HepG2 (cell line): ENCODE measurements around the gene DOCK11. TPM values are rescaled to one million over a fixed set of nuclear protein-coding genes. Genes with fewer than 3 reads are reported as not detected.
A peak's percentile ranks its signal among the peaks of the same experiment; 100 is the strongest.

Experiments used
- CBX1 ChIP-seq: IDR thresholded peaks from one replicate; pipeline ENCODE4 v1.6.1; 2016; ENCODE audit warnings: antibody characterized with exemption, low read depth
- CHD2 ChIP-seq: IDR thresholded peaks from 2 replicates; pipeline ENCODE4 v1.6.1; 2011; ENCODE audit warnings: low read depth, low read length, improper control_type of control experiment
- KDM6A ChIP-seq: IDR thresholded peaks from 2 replicates; pipeline ENCODE4 v1.6.1; 2016; ENCODE audit warnings: low read depth
- MTF1 ChIP-seq: sonication (generic); formaldehyde crosslinking; IDR thresholded peaks from 2 replicates; pipeline ENCODE4 v1.5.0; 2020; ENCODE audit warnings: missing genetic modification reagents
- ONECUT2 ChIP-seq: sonication (generic); formaldehyde crosslinking; IDR thresholded peaks from 2 replicates; pipeline ENCODE4 v1.4.0; 2020; ENCODE audit warnings: missing genetic modification reagents
- PHF5A ChIP-seq: IDR thresholded peaks from one replicate; pipeline ENCODE4 v1.6.1; 2018; ENCODE audit warnings: low read depth, missing genetic modification reagents; ENCODE audit not compliant: unreplicated experiment
- POLR2G ChIP-seq: fragments of 200-400 bp; formaldehyde crosslinking; IDR thresholded peaks from 2 replicates; pipeline ENCODE4 v1.6.1; 2018; ENCODE audit warnings: mild to moderate bottlenecking, low read depth, low read length, moderate library complexity
- RBM39 ChIP-seq: fragments of 200-400 bp; formaldehyde crosslinking; IDR thresholded peaks from one replicate; pipeline ENCODE4 v1.6.1; 2018; ENCODE audit warnings: antibody characterized with exemption, mild to moderate bottlenecking, low read depth, low read length; ENCODE audit not compliant: poor library complexity, severe bottlenecking
- TCF7 ChIP-seq: sonication (generic); IDR thresholded peaks from 2 replicates; pipeline ENCODE4 v1.6.1; 2016; ENCODE audit warnings: antibody characterized with exemption, low read depth
- TGIF2 ChIP-seq: IDR thresholded peaks from 2 replicates; pipeline ENCODE4 v1.6.1; 2016; ENCODE audit warnings: control low read depth, missing compliant biosample characterization
- ZFP90 ChIP-seq: sonication (generic); formaldehyde crosslinking; IDR thresholded peaks from 2 replicates; pipeline ENCODE4 v1.8.0; 2022; ENCODE audit warnings: missing genetic modification reagents, mild to moderate bottlenecking, inconsistent platforms, borderline replicate concordance
- ZNF432 ChIP-seq: sonication (generic); formaldehyde crosslinking; IDR thresholded peaks from 2 replicates; pipeline ENCODE4 v1.5.0; 2020; ENCODE audit warnings: missing genetic modification reagents, mild to moderate bottlenecking, borderline replicate concordance
- ZNF543 ChIP-seq: sonication (generic); formaldehyde crosslinking; IDR thresholded peaks from 2 replicates; pipeline ENCODE4 v1.4.0; 2020; ENCODE audit warnings: mild to moderate bottlenecking, missing genetic modification reagents
- ZSCAN9 ChIP-seq: IDR thresholded peaks from 2 replicates; pipeline ENCODE4 v1.6.1; 2016; ENCODE audit warnings: borderline replicate concordance
- polyA plus RNA-seq, 8 experiments: library from polyadenylated mRNA; depleted of rRNA in 3 of 8; stranded (reverse) in 7 of 8; unstranded in 1 of 8; fragments of >200 nt; fragmentation: Illumina TruSeq in 4 of 8; extraction: Trizol in 4 of 8; gene quantifications; 2 replicates each; pipeline versions ENCODE4 v1.2.1 to v1.2.3, GENCODE V29; 2011 to 2016; ENCODE audit warnings: low read depth in 4 of 8, missing spikeins in 1 of 8, mixed read lengths in 1 of 8; ENCODE audit not compliant: insufficient read depth in 1 of 8
- total RNA-seq, 5 experiments: library from RNA; depleted of rRNA; stranded (reverse); fragments of >200 nt; fragmentation: Illumina TruSeq; extraction: Trizol; gene quantifications; 2 replicates each; pipeline ENCODE4 v1.2.3, GENCODE V29; 2016; ENCODE audit warnings: low read depth in 1 of 5
- TF ChIP-seq, protein P1 (sequence below): sonication (generic); formaldehyde crosslinking; IDR thresholded peaks from 2 replicates; pipeline ENCODE4 v1.9.0; 2021; ENCODE audit warnings: missing genetic modification reagents, borderline replicate concordance
- TF ChIP-seq, protein P2 (sequence below): sonication (generic); formaldehyde crosslinking; IDR thresholded peaks from 2 replicates; pipeline ENCODE4 v1.8.1; 2023; ENCODE audit warnings: mild to moderate bottlenecking, missing genetic modification reagents
- TF ChIP-seq, protein P3 (sequence below): sonication (generic); formaldehyde crosslinking; IDR thresholded peaks from 2 replicates; pipeline ENCODE4 v1.8.1; 2023; ENCODE audit warnings: mild to moderate bottlenecking, moderate library complexity, missing genetic modification reagents
- TF ChIP-seq, protein P4 (sequence below): sonication (generic); formaldehyde crosslinking; IDR thresholded peaks from 2 replicates; pipeline ENCODE4 v1.5.0; 2020; ENCODE audit warnings: mild to moderate bottlenecking, missing genetic modification reagents
- TF ChIP-seq, protein P5 (sequence below): sonication (generic); formaldehyde crosslinking; IDR thresholded peaks from 2 replicates; pipeline ENCODE4 v1.4.0; 2020; ENCODE audit warnings: mild to moderate bottlenecking, missing genetic modification reagents

The DOCK11 gene
- total and polyA plus RNA-seq, 2 of the 13 experiments (the other 11 are each of a cell fraction or from before 2014, with no cell fraction given) = 0.02 to 0.12 TPM

DNA sequence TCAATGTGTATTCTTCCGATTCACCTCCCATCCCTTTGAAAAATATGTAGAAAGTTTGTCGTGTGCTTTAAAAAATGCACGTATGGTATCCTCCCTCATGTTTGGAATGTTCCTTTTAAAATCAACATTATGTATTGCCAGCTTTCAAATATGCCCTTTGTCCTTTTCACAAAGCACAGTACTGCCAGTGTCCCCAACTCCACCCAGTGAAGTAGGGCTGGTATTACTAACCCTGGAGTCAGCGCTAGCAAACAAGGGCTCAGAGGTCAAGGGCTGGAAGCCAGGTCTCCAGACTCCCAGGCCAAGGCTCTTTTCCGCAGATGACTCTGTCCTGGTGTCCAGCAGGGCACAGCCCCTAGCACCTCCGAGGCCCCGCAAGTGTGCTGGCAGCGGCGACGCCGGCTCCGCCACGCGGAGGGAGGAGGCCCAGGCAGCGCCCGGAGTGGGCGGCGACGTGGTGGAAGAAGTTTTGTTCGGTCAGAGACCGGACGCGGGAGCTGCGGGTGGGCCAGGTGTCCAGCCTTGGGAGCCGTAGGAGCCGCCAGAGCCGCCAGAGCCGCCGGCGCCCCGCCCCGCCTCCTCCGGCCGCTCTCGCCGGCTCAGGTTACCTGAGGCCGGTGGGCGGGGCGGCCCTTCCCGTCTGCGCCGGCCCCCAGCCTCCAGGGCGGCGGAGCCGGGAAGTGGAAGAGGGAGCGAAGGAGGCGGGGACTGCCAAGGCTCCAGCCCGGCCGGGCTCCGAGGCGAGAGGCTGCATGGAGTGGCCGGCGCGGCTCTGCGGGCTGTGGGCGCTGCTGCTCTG is 231.5 kb downstream of the DOCK11 start, which contains the start of gene IL13RA1 (continued):
- TF ChIP-seq POLR2G (peak; percentile 73), RBM39 (no peak), TCF7 (0 out of 2 replicates have a peak, but pooled peaks have one; percentile 43), ZFP90 (no peak), ZNF432 (CRISPR knock-in tag) (no peak), PHF5A (CRISPR knock-in tag) (no peak), ZNF543 (CRISPR knock-in tag) (0 out of 2 replicates have a peak, but pooled peaks have one; percentile 28), ZSCAN9 (CRISPR knock-in tag) (peak; percentile 48; the same call in 1 of the 2 replicates), KDM6A (CRISPR knock-in tag) (peak; percentile 75; the same call in 1 of the 2 replicates), ONECUT2 (CRISPR knock-in tag) (no peak), CHD2 (no peak), MTF1 (CRISPR knock-in tag) (no peak), CBX1 (no peak), TGIF2 (no peak)
- TF ChIP-seq, protein P1, sequence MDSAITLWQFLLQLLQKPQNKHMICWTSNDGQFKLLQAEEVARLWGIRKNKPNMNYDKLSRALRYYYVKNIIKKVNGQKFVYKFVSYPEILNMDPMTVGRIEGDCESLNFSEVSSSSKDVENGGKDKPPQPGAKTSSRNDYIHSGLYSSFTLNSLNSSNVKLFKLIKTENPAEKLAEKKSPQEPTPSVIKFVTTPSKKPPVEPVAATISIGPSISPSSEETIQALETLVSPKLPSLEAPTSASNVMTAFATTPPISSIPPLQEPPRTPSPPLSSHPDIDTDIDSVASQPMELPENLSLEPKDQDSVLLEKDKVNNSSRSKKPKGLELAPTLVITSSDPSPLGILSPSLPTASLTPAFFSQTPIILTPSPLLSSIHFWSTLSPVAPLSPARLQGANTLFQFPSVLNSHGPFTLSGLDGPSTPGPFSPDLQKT (CRISPR knock-in tag) = no peak
- TF ChIP-seq, protein P2, sequence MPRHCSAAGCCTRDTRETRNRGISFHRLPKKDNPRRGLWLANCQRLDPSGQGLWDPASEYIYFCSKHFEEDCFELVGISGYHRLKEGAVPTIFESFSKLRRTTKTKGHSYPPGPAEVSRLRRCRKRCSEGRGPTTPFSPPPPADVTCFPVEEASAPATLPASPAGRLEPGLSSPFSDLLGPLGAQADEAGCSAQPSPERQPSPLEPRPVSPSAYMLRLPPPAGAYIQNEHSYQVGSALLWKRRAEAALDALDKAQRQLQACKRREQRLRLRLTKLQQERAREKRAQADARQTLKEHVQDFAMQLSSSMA (CRISPR knock-in tag) = no peak
- TF ChIP-seq, protein P3, sequence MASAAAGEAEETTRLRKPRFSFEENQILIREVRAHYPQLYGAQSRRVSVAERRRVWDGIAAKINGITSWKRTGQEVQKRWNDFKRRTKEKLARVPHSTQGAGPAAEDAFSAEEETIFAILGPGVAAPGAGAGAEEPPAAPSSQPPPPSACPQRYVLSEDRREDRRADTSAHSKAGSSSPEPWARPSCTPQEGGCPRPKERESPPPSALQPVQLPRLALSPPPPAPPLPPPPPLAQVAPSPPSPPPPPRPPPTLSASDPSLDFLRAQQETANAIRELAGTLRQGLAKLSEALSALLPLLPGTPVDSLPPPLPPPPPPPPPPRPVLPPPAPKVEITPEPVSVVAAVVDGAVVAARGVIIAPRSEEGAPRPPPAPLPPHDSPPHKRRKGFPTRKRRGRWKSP = peak; percentile 49; the same call in 1 of the 2 replicates
- TF ChIP-seq, protein P4, sequence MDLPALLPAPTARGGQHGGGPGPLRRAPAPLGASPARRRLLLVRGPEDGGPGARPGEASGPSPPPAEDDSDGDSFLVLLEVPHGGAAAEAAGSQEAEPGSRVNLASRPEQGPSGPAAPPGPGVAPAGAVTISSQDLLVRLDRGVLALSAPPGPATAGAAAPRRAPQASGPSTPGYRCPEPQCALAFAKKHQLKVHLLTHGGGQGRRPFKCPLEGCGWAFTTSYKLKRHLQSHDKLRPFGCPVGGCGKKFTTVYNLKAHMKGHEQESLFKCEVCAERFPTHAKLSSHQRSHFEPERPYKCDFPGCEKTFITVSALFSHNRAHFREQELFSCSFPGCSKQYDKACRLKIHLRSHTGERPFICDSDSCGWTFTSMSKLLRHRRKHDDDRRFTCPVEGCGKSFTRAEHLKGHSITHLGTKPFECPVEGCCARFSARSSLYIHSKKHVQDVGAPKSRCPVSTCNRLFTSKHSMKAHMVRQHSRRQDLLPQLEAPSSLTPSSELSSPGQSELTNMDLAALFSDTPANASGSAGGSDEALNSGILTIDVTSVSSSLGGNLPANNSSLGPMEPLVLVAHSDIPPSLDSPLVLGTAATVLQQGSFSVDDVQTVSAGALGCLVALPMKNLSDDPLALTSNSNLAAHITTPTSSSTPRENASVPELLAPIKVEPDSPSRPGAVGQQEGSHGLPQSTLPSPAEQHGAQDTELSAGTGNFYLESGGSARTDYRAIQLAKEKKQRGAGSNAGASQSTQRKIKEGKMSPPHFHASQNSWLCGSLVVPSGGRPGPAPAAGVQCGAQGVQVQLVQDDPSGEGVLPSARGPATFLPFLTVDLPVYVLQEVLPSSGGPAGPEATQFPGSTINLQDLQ (CRISPR knock-in tag) = no peak
- TF ChIP-seq, protein P5, sequence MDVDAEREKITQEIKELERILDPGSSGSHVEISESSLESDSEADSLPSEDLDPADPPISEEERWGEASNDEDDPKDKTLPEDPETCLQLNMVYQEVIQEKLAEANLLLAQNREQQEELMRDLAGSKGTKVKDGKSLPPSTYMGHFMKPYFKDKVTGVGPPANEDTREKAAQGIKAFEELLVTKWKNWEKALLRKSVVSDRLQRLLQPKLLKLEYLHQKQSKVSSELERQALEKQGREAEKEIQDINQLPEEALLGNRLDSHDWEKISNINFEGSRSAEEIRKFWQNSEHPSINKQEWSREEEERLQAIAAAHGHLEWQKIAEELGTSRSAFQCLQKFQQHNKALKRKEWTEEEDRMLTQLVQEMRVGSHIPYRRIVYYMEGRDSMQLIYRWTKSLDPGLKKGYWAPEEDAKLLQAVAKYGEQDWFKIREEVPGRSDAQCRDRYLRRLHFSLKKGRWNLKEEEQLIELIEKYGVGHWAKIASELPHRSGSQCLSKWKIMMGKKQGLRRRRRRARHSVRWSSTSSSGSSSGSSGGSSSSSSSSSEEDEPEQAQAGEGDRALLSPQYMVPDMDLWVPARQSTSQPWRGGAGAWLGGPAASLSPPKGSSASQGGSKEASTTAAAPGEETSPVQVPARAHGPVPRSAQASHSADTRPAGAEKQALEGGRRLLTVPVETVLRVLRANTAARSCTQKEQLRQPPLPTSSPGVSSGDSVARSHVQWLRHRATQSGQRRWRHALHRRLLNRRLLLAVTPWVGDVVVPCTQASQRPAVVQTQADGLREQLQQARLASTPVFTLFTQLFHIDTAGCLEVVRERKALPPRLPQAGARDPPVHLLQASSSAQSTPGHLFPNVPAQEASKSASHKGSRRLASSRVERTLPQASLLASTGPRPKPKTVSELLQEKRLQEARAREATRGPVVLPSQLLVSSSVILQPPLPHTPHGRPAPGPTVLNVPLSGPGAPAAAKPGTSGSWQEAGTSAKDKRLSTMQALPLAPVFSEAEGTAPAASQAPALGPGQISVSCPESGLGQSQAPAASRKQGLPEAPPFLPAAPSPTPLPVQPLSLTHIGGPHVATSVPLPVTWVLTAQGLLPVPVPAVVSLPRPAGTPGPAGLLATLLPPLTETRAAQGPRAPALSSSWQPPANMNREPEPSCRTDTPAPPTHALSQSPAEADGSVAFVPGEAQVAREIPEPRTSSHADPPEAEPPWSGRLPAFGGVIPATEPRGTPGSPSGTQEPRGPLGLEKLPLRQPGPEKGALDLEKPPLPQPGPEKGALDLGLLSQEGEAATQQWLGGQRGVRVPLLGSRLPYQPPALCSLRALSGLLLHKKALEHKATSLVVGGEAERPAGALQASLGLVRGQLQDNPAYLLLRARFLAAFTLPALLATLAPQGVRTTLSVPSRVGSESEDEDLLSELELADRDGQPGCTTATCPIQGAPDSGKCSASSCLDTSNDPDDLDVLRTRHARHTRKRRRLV (CRISPR knock-in tag) = no peak
